T-helper 1 cell (primary cell): Measurements from ENCODE around the gene TFE3.

Experiments
- DNase-seq, 5 donors: peaks; one replicate each; pipeline ENCODE4 v3.0.0-alpha.2; 2012 to 2020

TFE3 gene

GRCh38 chrX:49059681-49060085 is 16.5 kb upstream of the TFE3 start:
- no peak for DNase-seq

- DNase-seq, result no peak
These were observed 16.0 kb upstream of the TFE3 start for GRCh38 chrX:49059201-49059600.

GRCh38 chrX:49058794-49059193 is 15.6 kb upstream of the TFE3 start, which contains the start of gene CCDC120:
Gene CCDC120 (plus strand): TSS chrX:49058999. CDS start chrX:49062042, 3,043 bp downstream.
- no peak for DNase-seq

GRCh38 chrX:49054073-49054762 is 11.1 kb upstream of the TFE3 start:
- no peak for DNase-seq

GRCh38 chrX:49053223-49054072 is 10.3 kb upstream of the TFE3 start:
- peak; percentile 19 to 71 (median 41) for DNase-seq

DNA sequence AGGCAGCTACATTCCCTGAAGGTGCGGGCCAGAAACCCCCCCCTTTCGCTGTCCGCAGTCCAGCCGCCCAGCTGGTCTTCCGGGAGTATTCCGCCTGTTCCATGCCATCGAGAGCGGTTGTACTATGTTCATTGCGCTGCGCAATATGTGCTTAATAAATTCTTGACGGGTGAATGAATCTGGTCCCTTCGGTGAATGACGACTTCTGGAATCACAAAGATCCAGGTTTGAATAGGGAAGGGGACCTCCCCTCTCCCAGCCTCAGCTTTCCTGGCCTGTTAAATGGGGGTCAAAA is 777 bp upstream of the TFE3 start:
- DNase-seq, result no peak

DNA sequence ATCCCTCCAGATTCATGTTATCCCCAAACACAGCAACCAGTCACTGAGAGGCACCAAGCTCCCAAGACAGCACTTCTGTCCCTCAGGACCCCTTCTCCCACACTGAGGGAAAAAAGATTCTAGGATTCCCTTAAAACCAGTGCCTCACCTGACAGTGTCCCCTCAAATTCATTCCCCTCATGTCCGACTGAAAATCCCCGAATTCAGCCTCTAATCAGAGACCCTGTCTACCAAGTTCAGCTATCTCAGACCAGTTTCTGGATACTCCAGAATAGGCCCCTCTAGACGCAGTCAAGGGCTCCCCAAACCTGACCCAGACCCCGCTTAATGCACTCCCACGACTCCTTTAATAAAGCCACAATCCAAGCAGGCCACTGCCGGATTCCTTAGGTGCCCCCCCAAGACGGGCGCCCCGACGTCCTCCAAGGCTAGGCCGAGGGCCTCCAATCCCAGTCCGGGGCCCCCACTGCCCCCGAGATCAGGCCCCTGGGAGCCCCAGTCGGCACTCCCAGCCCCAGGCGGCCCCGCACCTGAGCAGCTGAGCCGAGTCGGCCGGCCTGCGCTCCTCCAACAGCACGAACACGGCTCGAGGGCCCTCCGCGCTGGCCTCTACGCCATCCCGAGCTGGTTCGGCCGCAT is 457 bp downstream of the TFE3 start:
- no peak for DNase-seq

- peak in 1 of 5 donors; percentile 15 for DNase-seq
These were observed 1.2 kb downstream of the TFE3 start for GRCh38 chrX:49041744-49042580.

DNA sequence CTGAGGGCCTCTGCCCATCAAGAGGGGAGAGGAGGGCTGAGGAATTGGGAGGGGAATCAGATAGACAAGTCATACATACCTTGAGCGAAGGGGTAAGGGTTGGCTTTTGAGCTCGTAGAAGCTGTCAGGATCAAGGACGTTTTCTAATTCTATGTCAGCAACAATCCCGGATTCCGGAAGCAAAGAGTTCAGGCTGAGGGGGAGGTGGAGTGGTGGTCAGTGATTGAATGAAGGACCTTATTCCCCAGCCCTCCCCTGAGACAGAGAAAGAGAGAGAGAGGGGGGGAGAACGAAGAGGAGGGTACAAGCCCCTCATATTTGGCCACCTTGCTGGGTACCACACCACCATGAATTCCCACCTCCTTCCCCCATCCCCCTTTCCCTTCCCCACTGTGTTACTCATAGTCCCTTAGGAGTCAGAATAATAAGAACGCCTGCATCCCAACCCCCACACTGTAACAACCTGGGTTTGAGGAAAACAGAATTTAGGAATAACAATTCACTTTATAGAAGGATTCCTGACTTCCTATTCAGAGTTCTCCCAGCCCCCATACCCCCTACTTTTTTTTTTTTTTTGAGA is 2.7 kb downstream of the TFE3 start:
- DNase-seq, result no peak

- DNase-seq, result peak in 4 of 5 donors; percentile 8 to 70 (median 20)
These were observed 3.4 kb downstream of the TFE3 start for GRCh38 chrX:49039598-49040375.

DNA sequence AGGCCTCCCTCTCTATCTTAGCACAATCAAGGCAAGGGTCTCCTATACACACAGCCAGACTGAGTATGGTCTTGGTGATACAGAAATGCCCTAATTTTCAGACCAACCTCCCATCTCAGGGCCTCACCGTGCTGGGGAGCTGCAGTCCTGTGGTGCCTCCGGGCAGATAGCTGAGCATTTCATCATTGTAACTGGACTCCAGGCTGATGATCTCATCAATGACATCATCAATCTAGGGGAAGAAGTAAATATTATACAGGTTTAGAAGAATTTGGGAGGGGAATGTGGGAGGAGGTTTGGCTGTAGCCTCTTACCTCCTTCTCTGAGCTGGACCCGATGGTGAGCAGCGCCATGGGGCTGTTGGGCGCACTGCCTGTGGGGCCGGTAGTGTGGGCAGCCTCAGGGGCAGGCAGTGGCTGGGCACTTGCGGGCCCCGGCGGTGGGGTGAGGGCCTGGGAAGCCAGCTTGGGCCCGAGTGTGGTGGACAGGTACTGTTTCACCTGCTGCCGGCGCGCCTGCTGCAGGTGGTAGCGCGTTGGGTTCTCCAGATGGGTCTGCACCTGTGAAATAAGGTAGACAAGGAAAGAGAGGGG is 5.2 kb downstream of the TFE3 start:
- DNase-seq, result no peak

- no peak for DNase-seq
These were observed 12.9 kb downstream of the TFE3 start for GRCh38 chrX:49030283-49030682.

DNA sequence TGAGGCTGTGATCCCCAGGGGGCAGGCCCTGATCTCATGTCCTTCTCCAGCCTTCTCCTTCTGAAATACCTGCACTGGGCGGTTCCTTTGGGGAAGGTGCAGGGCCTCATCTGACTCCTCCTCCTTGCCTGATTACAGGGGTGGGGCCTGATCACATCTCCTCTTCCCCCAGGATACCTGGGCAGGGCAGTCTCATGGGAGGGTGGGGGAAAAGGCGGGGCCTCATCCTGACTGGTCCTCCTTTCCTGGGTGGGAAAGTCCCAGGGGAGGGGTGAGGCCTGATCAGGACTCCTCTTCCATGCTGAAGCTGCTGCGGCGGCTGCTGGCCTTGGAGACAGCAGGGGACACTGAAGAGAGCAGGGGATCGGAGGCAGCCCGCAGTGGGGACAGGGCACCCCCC is 13.3 kb downstream of the TFE3 start:
- DNase-seq, result no peak

- DNase-seq, result no peak
These were observed 23.4 kb downstream of the TFE3 start for GRCh38 chrX:49019599-49020249.

DNA sequence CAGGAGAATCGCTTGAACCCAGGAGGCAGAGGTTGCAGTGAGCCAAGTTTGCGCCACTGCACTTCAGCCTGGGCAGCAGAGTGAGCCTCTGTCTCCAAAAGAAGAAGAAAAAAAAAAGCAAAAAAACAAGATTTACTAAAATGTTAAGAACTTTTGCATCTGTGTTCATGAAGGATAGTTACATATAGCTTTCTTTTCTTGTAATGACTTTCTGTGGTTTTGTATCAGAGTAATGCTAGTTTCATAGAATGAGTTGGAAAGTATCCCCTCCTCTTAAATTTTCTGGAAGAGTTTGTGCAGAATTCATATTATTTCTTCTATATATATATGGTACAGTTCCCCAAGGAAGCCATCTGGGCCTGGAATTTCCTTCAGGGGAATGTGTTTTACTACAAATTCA is 24.1 kb downstream of the TFE3 start:
- DNase-seq, result no peak

DNA sequence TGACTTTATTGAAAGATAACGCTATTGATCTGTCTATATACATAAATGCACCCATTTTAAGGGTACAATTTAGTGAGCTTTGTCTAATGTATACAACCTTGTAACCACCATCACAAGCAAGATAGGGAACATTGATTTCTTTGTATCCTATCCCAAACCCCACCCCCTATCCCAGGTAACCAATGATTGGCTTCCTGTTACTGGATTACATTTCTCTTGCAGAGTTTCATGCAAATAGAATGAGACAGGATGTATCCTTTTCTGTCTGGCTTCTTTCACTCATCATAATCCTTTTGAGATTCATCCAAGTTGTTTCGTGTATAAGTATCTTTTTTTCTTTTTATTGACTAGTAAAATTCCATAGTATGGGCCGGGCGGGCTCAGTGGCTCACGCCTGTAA is 39.5 kb downstream of the TFE3 start:
- no peak for DNase-seq

DNA sequence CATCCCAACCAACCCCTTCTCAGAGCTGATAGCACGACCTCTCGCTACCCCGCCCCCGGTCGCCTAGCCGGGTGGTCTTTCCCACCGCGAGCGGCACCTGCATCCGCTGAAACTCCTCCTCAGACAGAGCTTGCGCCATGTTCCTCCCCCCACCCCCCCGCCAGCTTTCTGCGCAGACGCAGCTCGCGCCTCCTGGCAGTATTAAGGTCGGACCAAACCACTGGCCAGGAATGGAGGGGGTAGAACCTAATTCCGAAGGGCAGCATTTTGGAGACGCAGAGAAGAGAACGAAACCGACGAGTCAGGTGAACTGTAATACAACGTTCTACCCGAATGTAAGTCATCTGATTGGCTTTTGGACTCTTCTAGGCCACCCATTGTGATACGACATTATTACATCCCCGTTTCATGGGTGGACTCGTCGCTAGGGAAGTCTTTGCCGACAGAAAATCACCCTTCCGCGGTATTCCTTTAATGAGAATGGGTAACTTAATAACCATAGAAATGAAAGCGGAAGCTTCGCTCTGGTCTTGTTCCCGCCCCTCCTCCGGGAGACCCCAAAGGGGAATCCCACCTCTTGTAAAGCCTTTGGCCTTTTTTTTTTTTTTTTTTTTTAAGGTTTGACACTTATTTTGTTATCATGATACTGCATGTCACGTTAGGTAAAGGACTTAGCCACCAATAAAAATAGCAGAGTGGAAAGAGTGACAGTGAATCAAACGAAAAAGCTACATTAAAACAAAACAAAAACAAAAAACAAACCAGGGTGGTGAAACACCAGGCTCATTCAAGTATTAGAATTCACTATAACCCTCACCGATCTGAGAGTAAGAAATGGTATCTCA is 40.8 kb downstream of the TFE3 start, which contains the start of gene GRIPAP1:
GRIPAP1 (minus strand) TSS at position 174 of the 845 bp plus-strand sequence; CDS start at position 139, 35 bp downstream.
- DNase-seq, result peak; percentile 59 to 90 (median 70)

DNA sequence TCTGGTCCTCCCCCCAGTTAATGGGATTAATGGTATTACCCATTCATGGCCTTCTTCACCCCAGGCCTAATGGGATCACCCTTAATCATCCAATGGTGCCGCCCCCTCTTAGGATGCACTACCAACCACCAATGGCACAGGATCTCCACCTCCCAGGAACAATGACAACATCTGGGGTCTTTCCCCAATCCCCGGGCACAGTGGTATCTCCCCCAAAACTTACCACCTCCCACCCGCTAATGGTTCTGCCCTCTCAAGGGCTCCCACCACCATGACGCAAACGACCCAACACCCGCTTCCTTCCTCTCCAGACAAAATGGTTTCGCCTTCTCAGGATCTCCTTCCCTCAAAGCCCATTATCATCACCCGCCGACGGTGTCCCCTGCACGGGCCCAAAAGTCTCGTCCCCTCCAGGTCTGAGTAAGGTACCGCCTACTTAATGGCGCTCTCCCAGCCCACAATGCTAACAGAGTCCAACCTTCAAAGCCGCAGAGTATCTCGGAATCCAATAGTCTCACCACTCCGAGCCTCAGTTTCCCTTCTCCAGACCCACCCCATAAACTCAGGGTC is 41.6 kb downstream of the TFE3 start:
- peak; percentile 35 to 70 (median 47) for DNase-seq

DNA sequence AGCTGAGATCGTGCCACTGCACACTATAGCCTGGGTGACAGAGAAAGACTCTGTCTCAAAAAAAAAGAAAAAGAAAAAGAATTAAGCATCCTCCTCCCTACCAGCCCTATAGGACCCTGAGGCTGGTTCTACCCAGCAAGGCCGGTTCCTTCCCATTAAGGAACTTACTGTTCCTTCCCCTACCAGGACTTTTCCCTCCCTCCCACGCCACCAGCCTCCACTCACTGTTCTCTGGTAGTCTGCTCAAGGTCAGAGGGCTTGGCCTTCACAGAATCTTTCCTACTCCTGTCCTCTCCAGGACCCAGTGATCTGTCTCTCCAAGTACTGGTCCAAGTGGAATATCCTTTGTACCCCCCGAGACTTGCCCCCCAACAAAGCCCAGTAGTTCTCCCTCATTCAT is 42.5 kb downstream of the TFE3 start:
- no peak for DNase-seq
